Esophagus squamous epithelium (tissue), 5 donors: ENCODE measurements around the gene EPHA6. TPM values are rescaled to one million over a fixed set of nuclear protein-coding genes. Genes with fewer than 3 reads are reported as not detected.

Experiments
- DNase-seq: peaks from one replicate; lab custom pipeline; 2025; lab: John Stamatoyannopoulos, UW
- H3K27ac ChIP-seq, 4 donors: fragments of 200-600 bp; sonication (generic); one replicate each; pipeline ENCODE4 v1.5.1; 2016 to 2019; ENCODE audit warnings: mild to moderate bottlenecking in 1 of 4
- H3K27me3 ChIP-seq, 4 donors: fragments of 200-600 bp; sonication (generic); 1 replicate in 3 of 4; 2 replicates in 1 of 4; pipeline versions ENCODE4 v1.5.1 to v1.6.0; 2017 to 2021; ENCODE audit warnings: antibody characterized with exemption in 1 of 4
- H3K36me3 ChIP-seq, 3 donors: fragments of 200-600 bp; sonication (generic); one replicate each; pipeline ENCODE4 v1.5.1; 2016 to 2019
- H3K4me1 ChIP-seq, 3 donors: fragments of 200-600 bp; sonication (generic); one replicate each; pipeline ENCODE4 v1.5.1; 2017 to 2019
- H3K4me3 ChIP-seq, 4 donors: fragments of 200-600 bp; sonication (generic); 1 replicate in 3 of 4; 2 replicates in 1 of 4; pipeline ENCODE4 v1.5.1; 2016 to 2019; ENCODE audit warnings: mild to moderate bottlenecking in 2 of 4, moderate library complexity in 1 of 4
- H3K9me3 ChIP-seq, 3 donors: fragments of 200-600 bp; sonication (generic); one replicate each; pipeline ENCODE4 v1.5.1; 2016 to 2019
- POLR2A ChIP-seq, 4 donors: fragments of 450-650 bp; IDR thresholded peaks; one replicate each; pipeline ENCODE4 v1.6.1; 2017; ENCODE audit warnings: antibody characterized with exemption in 4 of 4, mild to moderate bottlenecking in 4 of 4, moderate library complexity in 3 of 4
- WGBS, 2 donors: methylation state at CpG; one replicate each; pipeline ENCODE4 v1.1.5; 2018; 5-methylcytosine and 5-hydroxymethylcytosine counted together
- intact Hi-C: fragments of 100-400 bp; cut with DNase I; formaldehyde crosslinking; loops from one replicate; pipeline ENCODE4 v1.15.0; 2022
- total RNA-seq, 4 donors: library from RNA; depleted of rRNA; stranded (reverse); fragments of >200 nt; gene quantifications; one replicate each; pipeline ENCODE4 v1.1.0, GENCODE V29; 2016
- TF ChIP-seq, protein P1 (sequence below), 6 experiments: fragments of 450-650 bp in 4 of 6; fragments of 200-600 bp in 2 of 6; sonication (generic) in 2 of 6; IDR thresholded peaks; one replicate each; pipeline ENCODE4 v1.5.1; 2016 to 2019; ENCODE audit warnings: antibody characterized with exemption in 6 of 6, mild to moderate bottlenecking in 4 of 6, moderate library complexity in 4 of 6
- donor health status: DM: yes; HTN: yes; CAD: no.

Gene EPHA6
- total RNA-seq, 4 donors from 2014 or later = 0.34 to 2.9 (median 1.5) TPM

DNA sequence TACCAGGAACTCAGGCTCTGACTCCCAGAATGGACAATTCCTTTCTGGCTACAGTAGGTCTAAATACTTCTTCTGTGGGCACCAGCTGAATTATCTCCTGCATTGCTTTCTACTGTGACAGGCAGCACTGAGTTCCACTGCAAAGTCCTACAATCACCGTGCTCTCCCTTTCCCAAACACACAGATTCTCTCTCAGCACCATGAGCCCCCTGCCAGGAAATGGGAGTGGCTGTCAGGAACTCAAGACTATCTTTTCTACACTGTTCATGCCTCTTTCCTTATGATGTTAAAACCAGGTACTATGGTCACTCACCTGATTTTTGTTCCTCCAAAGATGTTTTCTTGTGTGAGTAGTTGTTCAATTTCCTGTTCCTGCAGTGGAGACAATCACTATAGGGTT lies 383.4 kb downstream of the EPHA6 start:
- intact Hi-C loops = no loop called here
- H3K36me3 ChIP-seq = no peaks in the 10 kb centered on the region
- H3K9me3 ChIP-seq = no peaks in the 10 kb centered on the region
- no peak overlapping the region for H3K27ac ChIP-seq
- 81 to 91% methylated on average over 1 of the region's 1 CpG for WGBS, 2 donors
- no peaks in the 10 kb centered on the region for H3K27me3 ChIP-seq
- DNase-seq = no peak
- H3K4me3 ChIP-seq = no peak overlapping the region
- no peaks in the 10 kb centered on the region for H3K4me1 ChIP-seq
- TF ChIP-seq, protein P1, sequence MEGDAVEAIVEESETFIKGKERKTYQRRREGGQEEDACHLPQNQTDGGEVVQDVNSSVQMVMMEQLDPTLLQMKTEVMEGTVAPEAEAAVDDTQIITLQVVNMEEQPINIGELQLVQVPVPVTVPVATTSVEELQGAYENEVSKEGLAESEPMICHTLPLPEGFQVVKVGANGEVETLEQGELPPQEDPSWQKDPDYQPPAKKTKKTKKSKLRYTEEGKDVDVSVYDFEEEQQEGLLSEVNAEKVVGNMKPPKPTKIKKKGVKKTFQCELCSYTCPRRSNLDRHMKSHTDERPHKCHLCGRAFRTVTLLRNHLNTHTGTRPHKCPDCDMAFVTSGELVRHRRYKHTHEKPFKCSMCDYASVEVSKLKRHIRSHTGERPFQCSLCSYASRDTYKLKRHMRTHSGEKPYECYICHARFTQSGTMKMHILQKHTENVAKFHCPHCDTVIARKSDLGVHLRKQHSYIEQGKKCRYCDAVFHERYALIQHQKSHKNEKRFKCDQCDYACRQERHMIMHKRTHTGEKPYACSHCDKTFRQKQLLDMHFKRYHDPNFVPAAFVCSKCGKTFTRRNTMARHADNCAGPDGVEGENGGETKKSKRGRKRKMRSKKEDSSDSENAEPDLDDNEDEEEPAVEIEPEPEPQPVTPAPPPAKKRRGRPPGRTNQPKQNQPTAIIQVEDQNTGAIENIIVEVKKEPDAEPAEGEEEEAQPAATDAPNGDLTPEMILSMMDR (IDR thresholded peaks at IDR 0.05) = no peak
- no peak for TF ChIP-seq POLR2A (IDR thresholded peaks at IDR 0.05)

DNA sequence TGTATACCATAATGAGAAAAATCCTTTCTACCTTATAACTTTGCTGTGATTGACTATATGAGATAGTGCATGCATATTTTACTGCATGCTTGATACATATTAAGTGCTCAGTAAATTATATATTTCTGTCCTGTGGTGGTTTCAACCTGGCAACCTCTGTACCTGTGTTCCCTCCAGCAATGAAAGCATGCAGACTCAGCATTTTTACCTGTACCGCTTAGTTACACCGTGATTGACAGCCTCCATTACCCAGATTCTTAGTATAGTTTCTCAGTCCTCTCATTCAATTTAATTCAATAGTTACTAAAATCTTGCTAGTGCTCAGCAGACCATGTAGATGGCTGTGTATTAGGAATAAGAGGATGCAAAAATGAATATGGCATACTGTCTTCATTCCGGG lies 386.0 kb downstream of the EPHA6 start:
- Histone ChIP-seq H3K27ac (no peak overlapping the region), H3K27me3 (no peaks in the 10 kb centered on the region), H3K36me3 (no peaks in the 10 kb centered on the region), H3K9me3 (no peaks in the 10 kb centered on the region), H3K4me3 (no peak overlapping the region), H3K4me1 (no peaks in the 10 kb centered on the region)
- intact Hi-C loops = no loop called here
- WGBS, 2 donors = 84 to 90% methylated on average over 3 of the region's 3 CpGs
- TF ChIP-seq, protein P1 (IDR thresholded peaks at IDR 0.05) = no peak
- no peak for TF ChIP-seq POLR2A (IDR thresholded peaks at IDR 0.05)
- no peak for DNase-seq

DNA sequence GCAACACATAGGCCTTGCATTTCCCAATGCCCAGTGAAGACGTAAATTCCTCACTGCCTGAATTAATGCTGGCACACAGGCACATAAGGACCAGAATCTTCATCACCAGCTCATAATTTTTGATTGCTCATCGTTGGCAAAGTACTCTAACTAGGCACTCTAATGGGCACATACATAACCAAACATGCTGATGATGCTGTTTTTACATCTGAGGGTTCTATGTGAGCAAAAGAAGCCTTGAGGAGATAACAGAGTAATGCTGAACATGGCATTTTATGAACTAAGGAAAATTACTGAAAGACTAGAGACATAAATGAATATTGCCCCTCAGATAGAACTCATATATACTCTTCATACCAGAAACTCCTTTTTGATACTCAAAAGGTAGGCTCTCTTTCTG lies 387.4 kb downstream of the EPHA6 start:
- Histone ChIP-seq H3K27me3 (no peaks in the 10 kb centered on the region), H3K4me3 (no peak overlapping the region), H3K4me1 (no peaks in the 10 kb centered on the region), H3K27ac (no peak overlapping the region), H3K9me3 (no peaks in the 10 kb centered on the region), H3K36me3 (no peaks in the 10 kb centered on the region)
- intact Hi-C loops = no loop called here
- DNase-seq = no peak
- WGBS, 2 donors = 85 to 92% methylated on average over 2 of the region's 2 CpGs
- TF ChIP-seq POLR2A (IDR thresholded peaks at IDR 0.05) = no peak
- TF ChIP-seq, protein P1 (IDR thresholded peaks at IDR 0.05) = no peak

DNA sequence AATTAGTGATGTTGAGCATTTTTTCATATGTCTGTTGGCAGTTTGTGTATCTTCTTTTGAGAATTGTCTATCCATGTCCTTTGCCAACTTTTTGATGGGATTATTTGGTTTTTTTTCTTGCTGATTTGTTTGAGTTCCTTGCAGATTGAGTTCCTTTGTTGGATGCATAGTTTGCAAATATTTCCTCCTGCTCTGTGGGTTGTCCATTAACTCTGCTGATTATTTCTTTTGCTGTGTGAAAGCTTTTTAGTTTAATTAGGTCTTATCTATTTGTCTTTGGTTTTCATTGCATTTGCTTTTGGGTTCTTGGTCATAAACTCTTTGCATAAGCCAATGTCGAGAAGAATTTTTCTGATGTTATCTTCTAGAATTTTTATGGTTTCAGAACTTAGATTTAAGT lies 414.6 kb downstream of the EPHA6 start:
- Histone ChIP-seq H3K36me3 (no peaks in the 10 kb centered on the region), H3K9me3 (no peaks in the 10 kb centered on the region), H3K4me1 (peaks cover 0 to 31% (median 14%) of the 10 kb centered on the region in 3 donors), H3K4me3 (no peak overlapping the region), H3K27ac (no peak overlapping the region), H3K27me3 (no peaks in the 10 kb centered on the region)
- 71 to 81% methylated on average over 1 of the region's 1 CpG for WGBS, 2 donors
- DNase-seq = no peak
- intact Hi-C loops = no loop called here
- TF ChIP-seq, protein P1 (IDR thresholded peaks at IDR 0.05) = no peak
- TF ChIP-seq POLR2A (IDR thresholded peaks at IDR 0.05) = no peak

DNA sequence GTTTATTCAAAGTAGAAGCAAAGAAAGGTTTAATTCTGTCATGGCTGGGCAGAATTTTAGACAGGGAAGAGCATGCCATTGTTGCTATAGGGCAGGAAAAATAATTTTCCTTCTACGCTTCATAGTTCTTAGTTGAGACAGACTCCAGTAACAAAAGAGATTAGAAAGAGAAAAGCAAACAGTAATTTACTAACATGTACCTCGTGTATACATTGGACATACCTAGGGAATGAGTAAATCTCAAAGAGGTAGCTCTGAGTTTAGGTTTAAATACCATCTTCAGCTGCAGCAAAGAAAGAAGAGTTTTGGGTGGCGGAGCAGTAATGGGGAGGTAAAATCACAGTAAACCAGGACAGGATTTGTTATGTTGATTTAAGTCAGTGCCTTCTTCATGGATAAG lies 416.1 kb downstream of the EPHA6 start:
- 63 to 72% methylated on average over 3 of the region's 3 CpGs for WGBS, 2 donors
- TF ChIP-seq, protein P1 (IDR thresholded peaks at IDR 0.05) = no peak
- TF ChIP-seq POLR2A (IDR thresholded peaks at IDR 0.05) = no peak
- no peak overlapping the region for H3K27ac ChIP-seq
- intact Hi-C loops = no loop called here
- H3K36me3 ChIP-seq = no peaks in the 10 kb centered on the region
- no peaks in the 10 kb centered on the region for H3K9me3 ChIP-seq
- H3K27me3 ChIP-seq = no peaks in the 10 kb centered on the region
- DNase-seq = no peak
- no peak overlapping the region for H3K4me3 ChIP-seq
- peaks cover 0 to 46% (median 14%) of the 10 kb centered on the region in 3 donors for H3K4me1 ChIP-seq
